HG02870 (cell line): ENCODE data around the gene ROR2.
"Not testable (repeated sequence)": the region's sequence is repeated elsewhere in the genome, so short reads cannot be mapped to it uniquely, and the experiment has no call there.

Source experiments
- ATAC-seq: cut with Tn5 transposase; IDR thresholded peaks from one replicate; pipeline ENCODE4 v1.9.1; 2021; ENCODE audit warnings: mild to moderate bottlenecking, moderate library complexity; ENCODE audit not compliant: unreplicated experiment

The ROR2 gene

DNA sequence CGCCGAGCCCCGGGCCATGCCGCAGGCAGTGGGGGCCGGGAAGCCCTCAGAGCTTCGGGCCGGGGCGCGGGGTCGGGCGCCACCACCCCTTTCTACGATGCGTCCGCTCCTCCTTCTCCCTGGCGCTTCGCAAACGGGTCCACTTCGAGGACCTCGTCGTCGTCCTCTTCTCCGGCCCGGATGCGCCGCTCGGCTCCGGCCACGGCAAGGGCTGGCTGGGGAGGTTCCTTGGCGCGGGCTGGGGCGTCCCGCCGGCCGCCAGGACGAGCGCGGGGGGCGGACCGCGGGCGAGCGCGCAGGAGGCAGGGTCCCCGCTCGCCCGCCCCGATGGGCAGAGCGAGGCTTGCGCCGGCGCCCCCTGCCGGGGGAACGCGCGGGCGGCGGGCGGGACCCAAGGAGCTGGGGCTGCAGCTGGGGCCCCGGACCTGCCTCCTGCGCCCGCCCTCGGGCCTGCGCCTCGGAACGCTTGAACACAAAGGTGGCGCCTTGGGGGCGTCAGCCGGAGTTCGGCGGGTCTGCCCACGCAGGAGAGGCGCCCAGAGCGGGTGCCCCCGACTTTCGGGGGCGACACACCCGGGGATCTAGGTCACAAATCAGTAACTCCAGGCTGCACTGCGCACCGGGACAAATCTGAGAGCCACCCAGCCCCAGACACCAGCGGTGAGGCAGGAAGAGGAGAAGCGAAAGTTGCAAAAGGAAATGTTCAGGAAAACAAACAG, at the start of gene ROR2:
Gene ROR2, minus strand, starts transcription at position 283 of the 719 bp plus-strand sequence.
- no peak for ATAC-seq

DNA sequence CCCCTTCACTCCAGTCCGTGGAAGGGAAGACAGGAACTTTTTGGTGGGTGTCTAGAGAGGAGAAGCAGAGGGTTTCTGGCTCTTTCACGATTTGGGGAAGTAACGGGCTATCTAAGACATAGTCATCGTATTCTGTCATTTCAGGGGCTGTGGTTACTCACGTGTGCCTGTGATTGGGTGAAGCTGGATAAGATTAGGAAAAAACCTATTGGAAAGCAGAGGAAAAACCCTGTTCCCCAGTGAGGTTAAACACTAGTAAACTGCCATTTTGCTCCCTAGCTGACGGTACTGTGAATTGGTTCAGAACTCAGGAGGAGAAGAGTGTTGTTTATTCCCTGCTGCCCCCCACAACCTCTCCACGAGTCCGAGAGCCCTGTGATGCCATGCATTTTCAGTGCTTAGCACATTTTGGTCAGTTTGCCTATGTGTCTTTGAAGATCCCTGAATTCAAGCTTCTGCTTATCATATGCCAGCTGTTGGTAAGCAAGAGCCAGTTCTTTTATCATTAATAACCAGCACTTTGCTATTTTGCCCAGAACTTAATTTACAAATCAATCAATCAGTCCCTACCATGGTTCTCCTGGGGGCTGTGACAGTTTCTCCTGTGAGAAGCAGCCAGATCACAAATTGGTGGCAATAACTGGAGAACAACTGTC, 45.1 kb upstream of the ROR2 start:
- ATAC-seq, result no peak

DNA sequence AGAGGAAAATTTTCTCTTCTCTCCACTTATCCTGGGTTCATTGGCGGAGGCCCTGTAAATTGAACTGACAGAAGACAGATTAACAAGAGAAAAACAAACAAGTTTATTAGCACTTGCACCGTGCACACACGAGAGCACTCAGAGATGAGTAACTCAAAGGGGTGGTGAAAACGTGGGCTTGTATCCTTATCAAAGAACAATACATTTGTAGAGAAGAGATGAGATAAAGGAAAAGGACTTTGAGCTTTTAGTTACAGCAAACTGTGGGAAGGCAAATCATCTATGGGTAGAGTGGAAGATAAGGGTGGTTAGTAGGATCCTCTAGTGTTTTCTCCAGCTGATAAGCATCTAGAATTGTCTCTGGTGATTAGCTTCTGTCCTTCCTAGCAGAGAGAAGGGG, 44.4 kb upstream of the ROR2 start:
- no peak for ATAC-seq

DNA sequence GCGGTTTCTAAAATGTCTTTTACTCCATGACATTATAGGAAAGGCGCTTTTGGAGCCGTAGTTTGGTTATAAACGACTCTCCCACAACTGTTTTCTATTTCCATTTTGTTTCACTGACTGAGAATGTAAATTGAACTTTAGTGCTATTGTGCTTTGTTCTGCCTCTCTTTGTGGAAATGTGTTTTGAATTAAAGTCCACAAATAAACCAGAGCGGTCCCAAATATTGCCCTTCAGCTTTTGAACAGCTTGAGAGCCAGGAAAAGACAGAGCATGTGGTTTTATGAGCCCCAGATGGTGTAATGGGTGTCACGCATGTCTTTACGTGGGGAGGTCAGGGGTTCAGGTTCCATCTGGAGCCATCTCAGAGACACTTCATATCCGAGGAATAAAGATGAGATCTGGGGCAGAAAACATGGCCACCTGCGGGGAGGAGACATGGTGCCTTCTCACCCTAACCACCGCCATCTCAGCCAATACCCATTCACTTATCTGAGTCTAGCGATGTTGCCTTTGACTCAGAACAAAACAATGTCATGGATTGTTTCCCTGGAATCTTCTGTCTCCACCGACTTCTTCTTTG, 42.5 kb upstream of the ROR2 start:
- no peak for ATAC-seq

DNA sequence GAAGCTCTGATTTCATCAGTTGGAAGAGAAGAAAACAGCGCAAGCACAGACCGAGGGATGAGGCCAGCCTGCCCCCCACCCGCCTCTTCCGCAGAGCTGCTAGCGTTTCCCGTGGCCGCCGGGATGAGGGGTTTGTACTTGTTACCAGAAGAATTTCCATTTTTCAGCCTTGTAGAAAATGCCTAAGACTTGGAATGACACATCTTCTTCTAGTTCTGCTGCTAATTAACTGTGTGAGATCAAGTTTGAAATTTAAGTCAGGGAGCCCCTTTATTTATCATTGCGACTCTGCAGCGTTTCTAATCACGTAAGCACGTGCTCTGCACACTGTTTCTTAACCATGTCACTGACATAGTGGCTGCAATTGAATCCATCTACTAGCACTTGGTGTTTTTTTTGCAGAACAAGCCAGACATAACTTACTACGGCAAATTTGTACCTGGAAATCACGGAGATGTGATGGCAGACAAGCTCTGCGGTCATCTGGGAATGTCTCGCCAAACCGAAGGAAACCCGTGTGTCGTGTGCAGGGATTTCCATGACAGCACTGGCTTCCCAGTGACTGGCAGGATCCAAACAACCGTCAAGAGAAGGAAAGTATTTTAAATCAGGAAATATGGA, 41.8 kb upstream of the ROR2 start:
- no peak for ATAC-seq

DNA sequence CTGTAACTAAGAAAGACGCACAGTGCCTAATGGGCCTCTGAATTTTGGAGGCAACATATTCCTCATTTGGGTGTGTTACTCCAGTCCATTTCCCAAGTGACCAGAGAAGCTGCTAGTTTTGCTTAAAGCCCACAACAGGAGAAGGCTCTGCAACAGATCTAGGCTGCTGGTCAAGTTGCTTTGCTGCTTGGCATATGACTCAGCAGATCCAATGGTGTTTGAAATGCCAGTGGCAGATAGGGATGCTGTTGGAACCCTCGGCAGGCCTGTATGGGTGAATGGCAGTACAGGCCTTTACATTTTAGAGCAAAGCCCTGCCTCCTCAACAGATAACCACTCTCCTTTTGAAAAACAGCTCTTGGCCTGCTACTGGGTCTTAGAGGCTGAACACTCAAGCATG, 36.2 kb upstream of the ROR2 start:
- no peak for ATAC-seq

DNA sequence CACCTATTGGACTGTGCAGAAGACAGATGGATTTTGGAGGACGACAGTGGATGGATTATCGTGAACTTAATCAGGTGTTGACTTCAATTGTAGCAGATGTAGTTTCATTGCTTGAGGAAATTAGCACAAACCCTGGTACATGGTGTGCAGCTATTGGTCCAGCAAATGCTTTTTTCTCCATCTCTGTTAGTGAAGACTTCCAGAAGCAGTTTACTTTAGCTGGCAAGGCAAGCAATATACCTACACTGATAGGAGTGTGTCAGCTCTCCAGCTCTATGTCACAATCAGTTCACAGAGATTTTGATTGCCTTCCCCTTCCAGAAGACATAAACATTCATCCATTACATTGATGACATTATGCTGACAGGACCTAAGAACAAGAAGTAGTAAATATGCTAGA, 35.7 kb upstream of the ROR2 start:
- no peak for ATAC-seq

DNA sequence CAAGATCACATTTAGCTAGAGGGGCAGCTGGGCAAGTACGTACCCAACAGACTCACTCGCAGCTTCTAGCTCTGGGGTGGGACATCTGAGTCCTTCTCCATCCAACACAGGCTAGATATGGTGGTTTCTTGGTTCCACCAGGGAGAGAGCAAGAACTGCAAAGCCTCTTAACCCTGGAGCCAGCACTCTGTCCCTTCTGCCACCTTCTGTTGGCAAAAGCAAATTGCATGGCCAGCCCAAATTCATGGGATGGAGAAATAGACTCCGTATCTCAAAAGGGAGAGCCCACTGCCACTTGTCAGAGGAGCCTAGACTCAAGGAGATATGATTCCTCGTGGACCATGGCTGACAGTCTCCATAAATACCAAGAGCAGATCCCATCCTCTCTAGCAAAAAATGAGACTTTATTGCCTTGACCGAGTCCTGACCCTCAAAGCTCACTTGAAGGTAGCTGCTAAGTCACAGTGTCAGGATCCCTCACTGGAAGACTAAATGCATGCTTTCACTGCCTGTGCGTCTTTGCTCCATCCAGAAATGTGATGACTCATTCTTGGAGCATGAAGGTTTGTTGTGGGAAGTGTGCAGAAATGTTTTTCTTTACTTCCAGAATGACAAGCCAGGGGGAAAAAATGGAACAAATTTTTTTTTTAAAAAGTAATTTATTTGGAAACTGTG, 28.8 kb upstream of the ROR2 start:
- ATAC-seq, result no peak

DNA sequence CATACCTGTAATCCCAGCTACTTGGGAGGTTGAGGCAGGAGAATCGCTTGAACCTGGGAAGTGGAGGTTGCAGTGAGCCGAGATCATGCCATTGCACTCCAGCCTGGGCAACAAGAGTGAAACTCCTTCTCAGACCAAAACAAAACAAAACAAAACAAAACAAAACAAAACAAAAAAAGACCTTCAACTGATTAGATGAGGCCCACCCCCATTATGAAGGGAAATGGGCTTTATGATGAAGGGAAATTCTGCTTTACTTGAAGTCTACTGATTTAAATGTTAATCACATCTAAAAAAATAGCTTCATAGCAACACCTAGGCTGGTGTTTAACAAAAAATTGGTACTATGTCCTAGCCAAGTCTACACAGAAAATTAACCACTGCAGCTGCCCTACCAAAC, 25.2 kb upstream of the ROR2 start:
- ATAC-seq, result not testable (repeated sequence)

DNA sequence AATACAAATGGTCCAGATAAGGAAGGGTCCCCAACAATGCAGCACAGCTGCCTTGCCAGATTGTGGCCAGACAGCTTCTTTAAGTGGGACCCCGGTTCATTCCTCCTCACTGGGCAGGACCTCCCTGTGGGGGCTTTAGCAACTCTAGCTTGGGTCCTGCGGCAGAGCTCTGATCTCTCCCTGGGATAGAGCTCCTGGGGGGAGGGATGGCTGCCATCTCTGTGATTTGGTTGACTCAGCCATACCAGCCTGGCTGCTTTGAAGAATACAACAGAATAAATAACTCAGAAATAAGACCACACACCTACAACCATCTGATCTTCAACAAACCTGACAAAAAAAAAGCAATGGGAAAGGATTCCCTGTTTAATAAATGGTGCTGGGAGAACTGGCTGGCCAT, 22.7 kb upstream of the ROR2 start:
- no peak for ATAC-seq

DNA sequence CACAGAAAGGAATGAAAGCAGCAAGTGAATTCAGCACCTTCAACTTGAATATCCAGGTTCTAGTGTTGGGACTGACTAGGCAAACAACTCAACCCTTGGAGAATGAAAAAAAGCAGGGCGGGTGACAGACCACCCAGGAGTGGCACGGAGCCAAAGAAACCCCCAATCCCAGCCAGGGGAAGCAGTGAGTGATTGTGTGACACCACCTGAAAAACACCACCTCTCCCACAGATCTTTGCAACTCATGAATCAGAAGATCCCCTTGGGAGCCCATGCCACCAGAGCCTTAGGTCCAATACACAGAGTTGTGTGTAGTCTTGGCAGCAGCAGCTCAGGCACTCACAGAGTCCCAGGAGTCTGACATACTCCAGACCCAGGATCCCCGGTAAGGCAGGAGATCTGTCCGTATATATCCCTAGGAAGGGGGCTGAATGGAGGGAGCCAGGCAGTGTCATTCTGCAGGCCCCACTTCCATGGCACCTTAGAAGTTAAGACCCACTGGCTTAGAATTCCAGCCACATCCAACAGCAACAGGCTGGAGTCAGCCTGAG, 22.1 kb upstream of the ROR2 start:
- no peak for ATAC-seq

DNA sequence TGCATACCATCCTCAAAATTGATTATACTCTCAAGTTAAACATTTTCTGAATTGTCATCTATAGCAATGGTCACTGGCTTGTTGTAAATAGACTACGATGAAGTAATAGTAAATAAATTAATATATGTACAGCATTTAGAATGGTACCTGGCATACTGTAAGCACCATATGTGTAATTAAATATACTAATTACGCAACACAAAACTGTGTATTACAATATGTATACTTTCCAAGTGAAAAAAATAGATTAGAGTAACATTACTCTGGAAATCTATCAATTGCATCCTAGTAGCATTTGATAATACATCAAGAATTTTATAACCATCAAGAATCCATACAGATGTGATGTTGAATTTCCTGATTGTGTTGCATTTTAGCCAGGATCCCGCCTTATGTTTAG, 17.2 kb upstream of the ROR2 start:
- no peak for ATAC-seq

DNA sequence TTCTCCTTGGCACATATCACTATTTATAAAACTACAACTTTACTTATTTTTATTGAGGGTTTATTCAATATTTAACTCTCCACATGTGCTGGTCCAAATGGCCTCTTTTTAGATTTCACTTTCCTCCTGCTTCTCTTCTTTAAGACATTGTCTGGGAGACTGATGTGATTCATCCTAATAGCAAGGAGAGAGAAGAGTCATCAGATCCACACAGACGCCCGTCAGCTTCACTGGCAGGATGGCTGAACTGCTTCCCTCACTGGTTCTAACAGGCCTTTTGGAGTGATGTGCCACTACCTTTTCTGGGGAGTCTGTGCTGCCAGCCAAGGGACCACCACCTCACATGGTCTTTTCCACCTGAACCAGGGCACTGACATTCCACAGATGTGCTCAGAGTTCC, 16.5 kb upstream of the ROR2 start:
- ATAC-seq, result no peak

DNA sequence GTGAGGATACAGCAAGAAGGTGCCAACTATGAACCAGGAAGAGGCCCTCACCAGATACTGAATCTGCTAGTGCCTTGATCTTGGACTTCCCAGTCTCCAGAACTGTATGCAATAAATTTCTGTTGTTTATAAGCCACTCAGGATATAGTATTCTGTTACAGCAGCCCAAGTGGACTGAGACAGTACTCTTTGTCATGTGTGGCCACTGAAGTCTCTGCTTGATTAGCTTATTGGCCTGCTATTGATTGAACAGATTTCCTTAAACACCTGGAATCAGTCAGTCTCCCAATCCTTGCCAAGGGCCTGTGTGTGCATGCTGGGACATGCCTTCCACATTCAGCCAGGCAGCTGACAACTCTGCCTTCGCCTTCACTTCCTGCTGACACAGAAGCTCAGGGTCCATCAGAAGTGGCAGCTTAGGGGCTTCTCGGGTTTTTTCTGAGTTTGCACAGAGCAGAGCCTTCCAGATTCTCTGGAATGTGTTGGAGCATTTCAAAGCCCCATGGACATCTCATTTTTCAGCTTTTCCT, 13.7 kb upstream of the ROR2 start:
- ATAC-seq, result no peak

DNA sequence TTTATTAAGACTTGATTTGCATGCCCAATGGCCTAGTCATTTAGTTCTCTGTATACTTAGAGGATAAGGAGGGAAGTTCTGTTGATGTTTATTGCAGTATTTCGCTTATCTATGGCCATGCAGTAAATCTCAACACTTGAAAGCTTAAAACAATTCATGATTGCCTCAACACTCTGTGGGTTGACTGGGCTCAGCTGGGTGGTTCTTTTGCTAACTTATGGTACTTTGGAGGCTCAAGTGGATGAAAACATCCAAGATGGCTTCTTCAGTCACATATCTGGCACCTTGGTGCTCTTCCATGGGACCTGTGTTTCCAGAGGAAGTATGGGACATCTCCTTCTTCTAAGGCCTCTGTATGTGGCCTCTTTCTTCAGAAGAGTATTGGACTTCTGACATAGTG, 10.3 kb upstream of the ROR2 start:
- ATAC-seq, result no peak

DNA sequence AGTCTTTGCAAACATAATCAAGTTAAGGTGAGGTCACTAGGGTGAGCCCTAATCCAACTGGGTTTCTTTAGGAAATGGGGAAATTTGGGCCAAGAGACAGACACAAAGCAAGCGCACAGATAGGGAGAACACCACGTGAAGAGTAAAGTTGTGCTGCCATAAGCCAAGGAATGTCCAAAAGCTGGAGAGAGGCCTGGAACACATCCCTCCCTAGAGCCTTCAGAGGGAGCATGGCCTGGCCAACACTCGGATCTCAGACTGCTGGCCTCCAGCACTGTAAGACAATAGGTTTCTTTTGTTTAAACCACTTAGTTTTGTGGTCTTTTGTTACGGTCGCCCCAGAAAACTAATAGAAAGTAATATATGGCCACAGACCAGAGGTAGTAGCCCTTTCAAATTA, 8.1 kb upstream of the ROR2 start:
- no peak for ATAC-seq

DNA sequence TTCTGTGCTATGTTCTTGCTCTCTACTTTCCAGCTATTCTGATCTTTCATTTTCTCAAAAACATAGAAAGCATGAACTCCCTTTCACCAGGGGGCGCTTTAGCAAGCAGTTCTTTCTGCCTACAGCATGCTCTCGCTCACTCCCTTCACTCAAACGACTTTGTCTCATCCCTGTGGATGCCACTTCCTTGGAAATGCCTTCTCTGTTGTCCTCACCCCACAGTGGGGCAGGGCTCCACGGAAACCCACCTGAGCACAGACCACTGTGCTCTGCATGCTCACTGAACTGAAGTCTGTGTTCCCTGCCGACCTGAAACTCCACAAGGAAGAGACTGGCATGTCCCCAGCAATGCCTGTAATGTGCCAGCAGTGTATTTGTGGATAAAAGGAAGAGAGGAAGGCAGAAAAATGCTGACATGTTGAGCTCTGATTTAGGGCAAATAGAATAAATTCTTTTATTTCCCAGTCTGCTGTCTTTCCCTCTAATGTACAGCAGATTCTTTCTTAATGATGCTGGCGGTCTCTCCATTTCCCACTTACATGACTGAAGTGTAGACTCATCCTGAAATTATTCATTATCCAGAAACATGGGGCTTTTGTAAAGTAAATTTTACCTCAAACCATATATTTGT, 4.9 kb upstream of the ROR2 start:
- no peak for ATAC-seq

DNA sequence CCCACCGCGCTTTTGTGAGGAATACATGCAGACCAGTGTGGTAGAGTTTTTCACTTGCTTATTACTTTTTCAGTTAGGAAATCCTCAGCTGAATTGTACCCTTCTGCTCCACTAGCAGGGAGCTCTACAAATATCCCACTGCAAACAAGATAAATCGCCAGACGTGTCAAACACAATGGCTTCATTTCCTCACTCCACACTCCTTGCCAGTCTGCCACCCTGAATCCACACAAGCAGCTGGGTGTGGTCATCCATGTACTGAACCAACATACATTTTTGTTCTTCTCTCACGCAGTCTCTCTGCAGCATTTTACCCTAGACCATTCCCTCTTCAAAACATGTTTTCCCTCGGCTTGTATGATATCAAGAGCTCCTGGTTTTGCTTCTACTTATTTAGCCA, 3.7 kb upstream of the ROR2 start:
- ATAC-seq, result no peak

DNA sequence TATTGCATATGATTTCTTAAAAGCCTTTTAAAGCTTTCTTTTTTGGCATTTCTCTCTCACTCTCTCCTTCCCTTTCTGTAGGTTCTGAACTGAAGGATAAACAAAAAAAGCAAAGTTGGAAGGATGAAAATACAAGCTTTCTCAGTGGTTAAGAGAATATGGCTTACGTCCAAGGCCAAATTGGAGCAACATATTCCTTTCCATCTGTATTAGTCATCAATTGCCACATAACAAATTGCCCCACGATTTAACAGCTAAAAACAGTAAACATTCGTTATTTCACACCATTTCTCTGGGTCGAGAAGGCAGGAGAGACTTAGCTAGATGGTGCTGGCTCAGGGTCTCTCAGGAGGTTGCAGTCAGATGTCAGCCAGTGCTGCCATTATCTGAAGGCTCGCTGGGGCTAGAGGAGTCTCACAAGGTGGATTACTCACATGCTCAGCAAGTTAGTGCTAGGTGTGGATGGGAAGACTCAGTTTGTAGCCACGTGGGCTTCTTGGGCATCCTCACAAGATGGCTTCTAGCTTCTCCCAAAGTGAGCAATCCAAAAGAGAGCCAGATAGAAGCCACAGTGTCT, 2.0 kb upstream of the ROR2 start:
- no peak for ATAC-seq

DNA sequence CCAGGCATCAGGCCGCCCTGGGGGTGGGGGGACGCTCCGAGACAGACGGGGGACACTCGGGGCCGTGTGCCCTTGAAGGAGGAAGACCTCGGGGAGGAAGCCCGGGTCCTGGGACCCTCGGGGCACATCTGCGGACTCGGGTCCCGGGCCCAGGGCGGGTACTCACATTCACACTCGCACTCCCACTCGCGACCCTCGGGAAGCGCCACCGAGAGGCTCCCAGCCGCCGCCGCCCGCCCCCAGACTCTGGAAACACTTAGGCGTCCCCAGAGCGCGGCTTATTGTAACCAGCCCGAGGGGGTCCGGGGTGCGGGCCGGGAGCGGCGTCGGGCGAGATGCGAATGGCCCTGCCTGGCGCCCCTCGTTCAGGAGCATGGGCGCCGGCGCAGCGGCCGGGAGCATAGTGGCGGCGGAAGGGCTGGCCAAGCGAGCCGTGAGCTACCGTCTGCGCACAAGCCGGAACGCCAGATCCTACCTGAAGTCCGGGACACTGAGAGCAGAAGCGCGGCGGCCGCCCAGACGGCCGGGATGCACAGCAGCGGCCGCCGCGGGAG, 559 bp downstream of the ROR2 start:
- ATAC-seq, result no peak
